Neuron (in vitro differentiated cells): ENCODE results near the gene NDUFAF5.
"Not testable (repeated sequence)": the region's sequence is repeated elsewhere in the genome, so short reads cannot be mapped to it uniquely, and the experiment has no call there.

Experiments used
- H2AFZ ChIP-seq: one replicate; pipeline ENCODE4 v1.6.1; 2013; ENCODE audit warnings: low read depth, mild to moderate bottlenecking, inconsistent platforms, low read length, moderate library complexity
- H3K27me3 ChIP-seq: one replicate; pipeline ENCODE4 v1.6.1; 2013; ENCODE audit warnings: low read length; ENCODE audit not compliant: insufficient read depth
- H3K36me3 ChIP-seq: one replicate; pipeline ENCODE4 v1.6.1; 2013; ENCODE audit warnings: low read length; ENCODE audit not compliant: insufficient read depth
- H3K4me1 ChIP-seq: one replicate; pipeline ENCODE4 v1.6.1; 2013; ENCODE audit warnings: low read length; ENCODE audit not compliant: insufficient read depth
- H3K4me3 ChIP-seq: 2 replicates; pipeline ENCODE4 v1.5.1; 2013; ENCODE audit warnings: mild to moderate bottlenecking, low read length, moderate library complexity
- H3K9me3 ChIP-seq: one replicate; pipeline ENCODE4 v1.6.1; 2013; ENCODE audit warnings: low read length

Gene NDUFAF5, protein sequence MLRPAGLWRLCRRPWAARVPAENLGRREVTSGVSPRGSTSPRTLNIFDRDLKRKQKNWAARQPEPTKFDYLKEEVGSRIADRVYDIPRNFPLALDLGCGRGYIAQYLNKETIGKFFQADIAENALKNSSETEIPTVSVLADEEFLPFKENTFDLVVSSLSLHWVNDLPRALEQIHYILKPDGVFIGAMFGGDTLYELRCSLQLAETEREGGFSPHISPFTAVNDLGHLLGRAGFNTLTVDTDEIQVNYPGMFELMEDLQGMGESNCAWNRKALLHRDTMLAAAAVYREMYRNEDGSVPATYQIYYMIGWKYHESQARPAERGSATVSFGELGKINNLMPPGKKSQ

DNA sequence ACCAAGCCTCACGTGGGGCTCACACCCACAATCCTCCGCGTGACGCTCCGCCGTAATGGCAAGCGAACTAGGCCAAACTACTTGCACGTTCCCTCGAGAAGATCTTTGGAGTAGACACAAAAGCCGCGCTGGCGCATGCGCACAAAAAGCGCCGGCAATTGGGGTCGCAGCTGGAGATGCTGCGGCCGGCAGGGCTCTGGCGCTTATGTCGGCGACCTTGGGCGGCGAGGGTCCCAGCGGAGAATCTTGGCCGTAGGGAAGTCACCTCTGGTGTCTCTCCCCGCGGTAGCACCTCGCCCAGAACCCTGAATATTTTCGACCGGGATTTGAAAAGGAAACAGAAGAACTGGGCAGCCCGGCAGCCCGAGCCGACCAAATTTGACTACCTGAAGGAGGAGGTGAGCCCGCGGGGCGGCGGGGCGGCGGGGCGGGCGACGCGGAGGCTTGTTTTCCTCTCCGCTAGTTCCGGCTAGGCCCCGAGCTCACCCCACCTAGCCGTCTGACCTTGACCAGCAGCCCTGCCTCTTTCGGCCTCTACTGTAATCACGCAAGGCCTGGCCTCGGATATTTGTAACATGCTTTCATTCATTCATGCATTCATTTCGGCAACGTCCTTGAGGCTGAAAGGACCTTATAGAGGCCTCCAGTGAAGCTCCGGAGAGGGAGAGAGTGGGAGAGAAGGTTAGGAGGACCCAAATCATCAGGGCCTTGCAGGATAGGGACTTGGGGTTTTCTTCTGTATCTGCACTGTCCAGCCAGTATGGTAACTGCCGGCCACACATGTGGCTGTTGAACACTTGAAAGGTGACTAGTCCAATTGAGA is at the start of gene NDUFAF5, which contains the start of gene ESF1:
TSS of gene NDUFAF5 (plus strand) at position 136 of the 823 bp plus-strand sequence. CDS start at position 177, 41 bp downstream.
TSS of gene ESF1 (minus strand) at position 27 of the 823 bp plus-strand sequence. CDS start 1,779 bp downstream, outside the sequence.
- H3K9me3 ChIP-seq: no peaks in the 10 kb centered on the region
- peak within 1 kb of the TSS; percentile 98 for H2AFZ ChIP-seq
- no peaks in the 10 kb centered on the region for H3K27me3 ChIP-seq
- peaks cover 39% of the 10 kb centered on the region for H3K36me3 ChIP-seq
- peak within 1 kb of the TSS; percentile 87 for H3K4me3 ChIP-seq
- H3K4me1 ChIP-seq: peaks cover 16% of the 10 kb centered on the region

- Histone ChIP-seq H3K9me3 (peaks cover 10% of the 10 kb centered on the region), H3K4me3 (no peak overlapping the region), H3K36me3 (peaks cover 31% of the 10 kb centered on the region), H2AFZ (no peak overlapping the region), H3K4me1 (no peaks in the 10 kb centered on the region), H3K27me3 (no peaks in the 10 kb centered on the region)
Observed at GRCh38 chr20:13735826-13736225, 49.0 kb upstream of the NDUFAF5 start.

- Histone ChIP-seq H3K4me1 (no peaks in the 10 kb centered on the region), H2AFZ (no peak overlapping the region), H3K4me3 (no peak overlapping the region), H3K36me3 (peaks cover 30% of the 10 kb centered on the region), H3K27me3 (no peaks in the 10 kb centered on the region), H3K9me3 (peaks cover 11% of the 10 kb centered on the region)
Observed at GRCh38 chr20:13736436-13737191, 48.2 kb upstream of the NDUFAF5 start.

- not testable (repeated sequence) for H3K9me3 ChIP-seq, H3K4me3 ChIP-seq, H3K4me1 ChIP-seq, H2AFZ ChIP-seq, H3K27me3 ChIP-seq
- peaks cover 24% of the 10 kb centered on the region for H3K36me3 ChIP-seq
Observed at GRCh38 chr20:13738187-13738586, 46.6 kb upstream of the NDUFAF5 start.

DNA sequence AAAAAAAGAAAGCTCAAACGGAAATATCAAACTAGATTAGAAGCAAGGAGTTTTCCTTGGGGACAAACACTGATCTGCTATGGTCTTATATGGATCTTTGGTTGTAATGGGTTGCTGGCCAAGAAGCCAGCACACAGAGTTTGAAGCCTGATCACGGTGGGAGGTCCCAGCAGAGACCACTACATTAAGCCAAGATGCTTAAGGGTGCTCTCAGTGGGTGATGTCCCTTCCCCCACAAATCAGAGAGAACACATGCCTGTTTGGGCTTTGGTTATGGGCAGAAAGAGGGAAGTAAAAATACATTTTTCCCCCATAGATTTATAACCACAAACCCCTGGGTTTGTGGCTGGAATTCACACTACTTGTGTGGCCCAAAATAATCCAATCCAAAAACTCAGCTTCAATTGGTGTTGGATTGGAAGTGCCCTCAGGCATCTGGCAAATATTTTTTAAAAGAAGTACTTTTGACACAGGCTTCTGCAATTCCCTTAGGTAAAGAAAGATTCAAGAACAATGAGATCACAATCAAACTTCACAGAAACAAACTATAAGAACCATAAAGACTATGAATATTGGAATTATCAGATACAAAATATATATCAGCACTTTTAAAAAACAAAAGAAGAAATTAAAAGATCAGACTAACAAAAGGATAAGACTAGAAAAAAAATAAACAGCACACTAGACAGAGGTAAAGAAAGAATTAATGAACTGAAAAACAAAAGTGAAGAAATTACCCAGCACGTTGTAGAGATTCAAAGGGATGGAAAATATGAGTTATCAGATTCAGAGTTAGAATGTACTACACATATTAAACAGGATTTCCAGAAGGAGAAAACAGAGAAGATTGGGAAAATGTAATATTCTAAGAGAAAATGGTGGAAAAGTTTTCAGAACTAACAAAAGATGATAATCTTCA is 44.8 kb upstream of the NDUFAF5 start:
- peaks cover 18% of the 10 kb centered on the region for H3K36me3 ChIP-seq
- no peak overlapping the region for H3K4me3 ChIP-seq
- peaks cover 9% of the 10 kb centered on the region for H3K9me3 ChIP-seq

DNA sequence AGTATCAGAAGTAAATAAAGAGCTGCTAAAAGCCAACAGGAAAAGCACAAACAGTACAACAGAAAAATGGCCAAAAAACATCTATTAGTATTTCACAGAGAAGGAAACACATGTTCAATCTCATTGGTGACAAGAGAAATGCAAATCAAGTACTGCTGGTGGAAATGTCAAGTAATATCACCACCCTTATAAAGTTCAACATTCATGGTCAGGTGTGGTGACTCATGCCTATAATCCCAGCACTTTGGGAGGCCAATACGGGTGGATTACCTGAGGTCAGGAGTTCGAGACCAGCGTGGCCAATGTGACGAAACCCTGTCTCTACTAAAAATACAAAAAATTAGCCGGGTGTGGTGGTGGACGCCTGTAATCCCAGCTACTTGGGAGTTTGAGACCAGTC is 42.9 kb upstream of the NDUFAF5 start:
- H2AFZ ChIP-seq: no peak overlapping the region
- H3K27me3 ChIP-seq: no peaks in the 10 kb centered on the region
- H3K4me1 ChIP-seq: no peaks in the 10 kb centered on the region
- H3K4me3 ChIP-seq: no peak overlapping the region
- peaks cover 18% of the 10 kb centered on the region for H3K36me3 ChIP-seq
- peaks cover 9% of the 10 kb centered on the region for H3K9me3 ChIP-seq

More for the DNA sequence above, 44.8 kb upstream of the NDUFAF5 start:
- Histone ChIP-seq H3K4me1 (no peaks in the 10 kb centered on the region), H3K27me3 (no peaks in the 10 kb centered on the region), H2AFZ (no peak overlapping the region)

DNA sequence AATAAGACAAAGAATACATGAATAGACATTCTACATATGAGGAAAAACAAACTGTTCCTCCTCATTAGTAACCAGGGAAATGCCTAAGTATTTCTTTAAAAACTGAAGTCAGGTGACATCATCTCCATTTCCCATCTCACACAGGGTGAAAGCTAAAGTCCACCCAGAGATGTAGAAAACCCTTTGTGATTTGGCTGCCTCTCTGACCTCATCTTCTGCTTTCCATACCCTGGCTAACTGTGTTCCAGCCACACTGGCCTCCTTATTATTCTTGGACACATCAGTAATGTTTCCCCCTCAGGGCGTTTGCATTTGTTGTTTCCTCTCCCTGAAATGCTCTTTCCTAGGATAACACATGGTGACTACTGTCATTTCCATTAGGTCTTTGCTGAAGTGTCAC is 40.5 kb upstream of the NDUFAF5 start:
- Histone ChIP-seq H2AFZ (no peak overlapping the region), H3K4me1 (no peaks in the 10 kb centered on the region), H3K27me3 (no peaks in the 10 kb centered on the region), H3K36me3 (peaks cover 20% of the 10 kb centered on the region), H3K4me3 (no peak overlapping the region), H3K9me3 (peaks cover 9% of the 10 kb centered on the region)

DNA sequence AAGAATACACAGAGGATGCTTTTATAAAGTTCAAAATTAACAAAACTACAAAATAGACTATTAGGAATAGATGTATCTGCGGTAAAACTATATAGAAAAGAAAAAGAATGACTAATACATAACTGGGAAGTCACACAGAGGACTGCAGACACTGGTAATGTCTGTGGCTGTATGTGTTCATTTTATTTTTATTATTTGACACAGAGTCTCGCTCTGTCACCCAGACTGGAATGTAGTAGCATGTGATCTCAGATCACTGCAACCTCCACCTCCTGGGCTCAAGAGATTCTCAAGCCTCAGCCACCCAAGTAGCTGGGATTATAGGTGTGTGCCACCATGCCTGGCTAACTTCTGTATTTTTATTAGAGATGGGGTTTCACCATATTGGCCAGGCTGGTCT is 39.0 kb upstream of the NDUFAF5 start:
- Histone ChIP-seq H3K4me3 (no peak overlapping the region), H2AFZ (no peak overlapping the region), H3K4me1 (no peaks in the 10 kb centered on the region), H3K27me3 (no peaks in the 10 kb centered on the region), H3K9me3 (peaks cover 5% of the 10 kb centered on the region), H3K36me3 (peaks cover 22% of the 10 kb centered on the region)

- no peak overlapping the region for H3K4me3 ChIP-seq
- H3K36me3 ChIP-seq: peaks cover 22% of the 10 kb centered on the region
- H2AFZ ChIP-seq: no peak overlapping the region
- no peaks in the 10 kb centered on the region for H3K27me3 ChIP-seq
- H3K9me3 ChIP-seq: no peaks in the 10 kb centered on the region
- H3K4me1 ChIP-seq: no peaks in the 10 kb centered on the region
Observed at GRCh38 chr20:13749811-13750210, 35.0 kb upstream of the NDUFAF5 start.

- no peaks in the 10 kb centered on the region for H3K9me3 ChIP-seq
- H3K36me3 ChIP-seq: peaks cover 47% of the 10 kb centered on the region
Observed at GRCh38 chr20:13753436-13754036, 31.3 kb upstream of the NDUFAF5 start.

DNA sequence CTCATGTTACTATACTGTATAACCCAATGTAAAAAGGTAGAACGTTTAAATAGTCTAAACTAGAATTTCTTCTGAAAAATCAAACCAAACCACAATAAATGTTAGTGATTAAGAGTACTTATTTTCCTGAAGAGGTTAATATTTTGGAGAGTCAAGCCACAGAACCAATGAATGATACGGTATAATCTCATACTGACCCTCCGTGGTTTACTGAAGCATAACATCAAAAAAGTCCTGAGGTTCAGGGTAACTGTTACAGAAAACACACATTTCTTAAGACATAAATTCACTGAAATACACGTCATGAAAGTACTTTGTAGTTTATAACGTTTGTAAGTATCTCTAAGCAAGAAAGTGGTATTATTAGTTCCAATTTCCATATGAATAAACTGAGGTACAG is 29.0 kb upstream of the NDUFAF5 start:
- H3K4me3 ChIP-seq: no peak overlapping the region
- H2AFZ ChIP-seq: no peak overlapping the region
- no peaks in the 10 kb centered on the region for H3K4me1 ChIP-seq
- H3K36me3 ChIP-seq: peaks cover 56% of the 10 kb centered on the region
- no peaks in the 10 kb centered on the region for H3K27me3 ChIP-seq
- no peaks in the 10 kb centered on the region for H3K9me3 ChIP-seq

More at GRCh38 chr20:13753436-13754036, 31.3 kb upstream of the NDUFAF5 start:
- Histone ChIP-seq H2AFZ (no peak overlapping the region), H3K27me3 (no peaks in the 10 kb centered on the region), H3K4me3 (no peak overlapping the region), H3K4me1 (no peaks in the 10 kb centered on the region)

DNA sequence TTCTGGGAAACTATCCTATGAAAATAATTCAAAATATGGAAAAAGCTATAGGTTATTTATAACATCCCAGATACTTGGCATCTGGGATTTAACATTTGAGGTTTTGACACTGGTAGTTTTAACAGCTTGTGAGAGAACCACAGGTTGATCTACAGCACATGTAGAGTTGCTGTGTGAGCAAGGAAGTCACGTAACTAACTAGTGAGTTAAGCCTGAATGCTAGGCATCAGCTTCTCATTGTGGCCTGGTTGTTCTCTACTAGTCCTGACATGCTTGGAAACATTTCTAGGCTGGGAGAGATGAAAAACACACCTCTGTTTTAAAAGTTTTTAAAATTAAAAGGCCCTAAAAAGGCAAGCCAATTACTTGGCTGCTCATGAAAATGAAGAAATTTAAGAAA is 28.3 kb upstream of the NDUFAF5 start:
- no peaks in the 10 kb centered on the region for H3K27me3 ChIP-seq
- H3K4me1 ChIP-seq: no peaks in the 10 kb centered on the region
- H3K36me3 ChIP-seq: peaks cover 56% of the 10 kb centered on the region
- H2AFZ ChIP-seq: no peak overlapping the region
- no peak overlapping the region for H3K4me3 ChIP-seq
- no peaks in the 10 kb centered on the region for H3K9me3 ChIP-seq
